Lung (tissue), 12 donors: ENCODE data around the gene PODXL. TPM values are rescaled to one million over a fixed set of nuclear protein-coding genes. Genes with fewer than 3 reads are reported as not detected.

Experiments
- ATAC-seq: fragments of 200-7000 bp; cut with Tn5 transposase; one replicate; pipeline ENCODE4 v1.9.1; 2020; ENCODE audit warnings: moderate number of reproducible peaks; ENCODE audit not compliant: insufficient read depth, low FRiP score
- DNase-seq, 3 donors: peaks; one replicate each; pipeline ENCODE4 v3.0.0-alpha.2; 2013 to 2017
- H3K27ac ChIP-seq, 2 donors: one replicate each; pipeline ENCODE4 v1.5.1; 2013; ENCODE audit warnings: mild to moderate bottlenecking in 2 of 2, moderate library complexity in 2 of 2, control low read depth in 1 of 2, inconsistent platforms in 1 of 2, low read depth in 1 of 2, low read length in 1 of 2
- H3K27me3 ChIP-seq, 3 donors: one replicate each; pipeline ENCODE4 v1.5.1; 2013; ENCODE audit warnings: low read length in 2 of 3; ENCODE audit not compliant: control insufficient read depth in 3 of 3, insufficient read depth in 3 of 3
- H3K36me3 ChIP-seq, 4 donors: one replicate each; pipeline ENCODE4 v1.5.1; 2013; ENCODE audit warnings: low read length in 4 of 4, mild to moderate bottlenecking in 1 of 4, moderate library complexity in 1 of 4; ENCODE audit not compliant: control insufficient read depth in 4 of 4, insufficient read depth in 4 of 4
- H3K4me1 ChIP-seq, 5 donors: one replicate each; pipeline ENCODE4 v1.5.1; 2013; ENCODE audit warnings: low read length in 5 of 5, mild to moderate bottlenecking in 2 of 5, moderate library complexity in 1 of 5; ENCODE audit not compliant: control insufficient read depth in 5 of 5, insufficient read depth in 5 of 5
- H3K4me3 ChIP-seq: one replicate; pipeline ENCODE4 v1.5.1; 2013; ENCODE audit warnings: mild to moderate bottlenecking, control low read depth, moderate library complexity
- H3K9ac ChIP-seq, 2 donors: one replicate each; pipeline ENCODE4 v1.5.1; 2013; ENCODE audit warnings: low read length in 2 of 2, control low read depth in 1 of 2; ENCODE audit not compliant: insufficient read depth in 1 of 2
- H3K9me3 ChIP-seq, 4 donors: one replicate each; pipeline ENCODE4 v1.5.1; 2013; ENCODE audit warnings: low read length in 3 of 4, mild to moderate bottlenecking in 1 of 4, moderate library complexity in 1 of 4; ENCODE audit not compliant: control insufficient read depth in 4 of 4, insufficient read depth in 3 of 4
- WGBS, 2 donors: extraction: QIAGEN DNeasy Blood & Tissue Kit; methylation state at CpG; one replicate each; pipeline ENCODE4 v1.1.7; 2013; 5-methylcytosine and 5-hydroxymethylcytosine counted together
- polyA plus RNA-seq, 2 donors: library from polyadenylated mRNA; stranded (reverse); fragments of 200-250 nt; gene quantifications; one replicate each; pipeline ENCODE4 v1.2.1, GENCODE V29; 2013
- total RNA-seq, 2 donors: library from RNA; depleted of rRNA in 1 of 2; stranded (reverse); fragments of >200 nt in 1 of 2; gene quantifications; one replicate each; pipeline ENCODE4 v1.2.1, GENCODE V29; 2014 to 2021
- TF ChIP-seq, protein P1 (sequence below): IDR thresholded peaks from 2 replicates; pipeline ENCODE4 v1.5.1; 2012; ENCODE audit warnings: mild to moderate bottlenecking; ENCODE audit errors: control extremely low read depth, extremely low read depth
- donor health status: control.
- donor health status: control.
- donor health status: Bipolar disorder and iron deficiency.
- donor health status: healthy.
- donor health status: DM: yes; HTN: yes; CAD: no.

The PODXL gene
- total and polyA plus RNA-seq, 4 donors, result 24.3 to 133 (median 57.6) TPM

DNA sequence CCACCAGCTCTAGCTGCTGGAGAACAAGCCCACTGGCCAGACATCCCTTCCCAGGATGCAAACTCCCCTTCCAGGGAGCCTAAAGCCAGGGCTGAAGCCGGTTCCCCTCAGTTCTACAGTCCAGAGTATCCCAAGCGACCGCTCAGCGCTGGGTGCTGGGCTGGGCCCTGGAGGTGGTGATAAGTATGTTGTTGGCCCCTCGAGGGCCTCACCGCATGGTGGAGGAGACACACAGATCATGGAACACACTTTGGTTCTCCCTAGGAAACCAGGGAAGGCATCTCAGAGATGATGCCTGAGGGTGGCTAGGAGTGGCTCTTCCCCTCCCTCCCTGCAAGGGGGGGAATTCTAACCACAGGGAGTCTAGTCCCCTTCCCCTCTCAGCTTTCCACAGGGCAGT, 4.4 kb downstream of the PODXL start:
- Histone ChIP-seq H3K9ac (no peak overlapping the region), H3K27me3 (peaks cover 0 to 16% (median 15%) of the 10 kb centered on the region in 3 donors), H3K4me1 (peaks cover 0 to 7% (median 0%) of the 10 kb centered on the region in 5 donors), H3K27ac (peak overlapping the region in 1 of 2 donors; percentile 50), H3K9me3 (no peaks in the 10 kb centered on the region), H3K4me3 (no peak overlapping the region), H3K36me3 (peaks cover 0 to 2% (median 0%) of the 10 kb centered on the region in 4 donors)
- no peak for ATAC-seq
- WGBS, 2 donors, result 84 to 90% methylated on average over 6 of the region's 6 CpGs
- no peak for DNase-seq
- TF ChIP-seq, protein P1, sequence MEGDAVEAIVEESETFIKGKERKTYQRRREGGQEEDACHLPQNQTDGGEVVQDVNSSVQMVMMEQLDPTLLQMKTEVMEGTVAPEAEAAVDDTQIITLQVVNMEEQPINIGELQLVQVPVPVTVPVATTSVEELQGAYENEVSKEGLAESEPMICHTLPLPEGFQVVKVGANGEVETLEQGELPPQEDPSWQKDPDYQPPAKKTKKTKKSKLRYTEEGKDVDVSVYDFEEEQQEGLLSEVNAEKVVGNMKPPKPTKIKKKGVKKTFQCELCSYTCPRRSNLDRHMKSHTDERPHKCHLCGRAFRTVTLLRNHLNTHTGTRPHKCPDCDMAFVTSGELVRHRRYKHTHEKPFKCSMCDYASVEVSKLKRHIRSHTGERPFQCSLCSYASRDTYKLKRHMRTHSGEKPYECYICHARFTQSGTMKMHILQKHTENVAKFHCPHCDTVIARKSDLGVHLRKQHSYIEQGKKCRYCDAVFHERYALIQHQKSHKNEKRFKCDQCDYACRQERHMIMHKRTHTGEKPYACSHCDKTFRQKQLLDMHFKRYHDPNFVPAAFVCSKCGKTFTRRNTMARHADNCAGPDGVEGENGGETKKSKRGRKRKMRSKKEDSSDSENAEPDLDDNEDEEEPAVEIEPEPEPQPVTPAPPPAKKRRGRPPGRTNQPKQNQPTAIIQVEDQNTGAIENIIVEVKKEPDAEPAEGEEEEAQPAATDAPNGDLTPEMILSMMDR, result no peak

DNA sequence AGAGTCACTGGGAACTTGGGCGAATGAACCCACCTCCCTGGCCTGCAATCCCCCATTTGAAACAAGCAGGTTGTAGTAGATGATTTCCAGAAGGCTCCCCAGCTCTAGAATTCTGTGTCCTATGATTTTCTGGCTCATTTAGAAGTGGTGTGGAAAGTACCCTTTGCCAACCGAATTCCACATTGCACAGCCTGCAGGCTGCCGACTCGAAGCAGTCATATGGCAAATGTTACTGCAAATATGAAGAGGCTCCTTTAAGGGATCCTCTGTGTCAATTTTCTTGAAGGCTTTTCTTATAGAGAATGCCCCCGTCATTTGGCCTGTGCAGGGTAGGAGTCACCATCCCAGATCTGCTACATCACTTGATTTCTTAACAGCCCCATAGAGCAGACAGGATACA, 5.6 kb downstream of the PODXL start:
- WGBS, 2 donors, result 71 to 78% methylated on average over 5 of the region's 5 CpGs
- Histone ChIP-seq H3K4me1 (peaks cover 0 to 4% (median 0%) of the 10 kb centered on the region in 5 donors), H3K9me3 (no peaks in the 10 kb centered on the region), H3K9ac (no peak overlapping the region), H3K27ac (peak overlapping the region in 1 of 2 donors; percentile 0), H3K27me3 (peaks cover 0 to 13% (median 12%) of the 10 kb centered on the region in 3 donors), H3K36me3 (peaks cover 0 to 2% (median 0%) of the 10 kb centered on the region in 4 donors), H3K4me3 (no peak overlapping the region)
- no peak for ATAC-seq
- TF ChIP-seq, protein P1, result no peak
- no peak for DNase-seq

DNA sequence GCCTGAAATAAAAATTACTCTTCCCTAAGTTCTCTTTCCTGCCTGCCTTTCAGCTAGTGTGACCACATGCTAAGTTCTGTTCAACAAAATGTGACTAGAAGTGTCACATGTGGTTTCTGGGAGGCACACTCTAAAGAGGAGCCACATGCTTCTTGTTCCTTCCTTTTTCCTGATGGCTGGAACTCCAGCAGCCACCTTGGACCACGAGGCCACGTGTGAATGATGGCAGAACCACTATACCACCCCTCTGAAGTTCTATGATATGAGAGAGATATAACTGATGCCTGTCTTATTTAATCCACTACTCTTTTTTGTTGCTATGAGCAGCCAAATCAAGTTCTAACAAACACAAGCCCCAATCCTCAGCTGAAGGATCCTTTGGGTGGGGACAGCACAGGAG, 8.1 kb downstream of the PODXL start:
- 63 to 70% methylated on average over 2 of the region's 2 CpGs for WGBS, 2 donors
- DNase-seq, result no peak
- H3K27ac ChIP-seq, result no peak overlapping the region
- H3K27me3 ChIP-seq, result no peaks in the 10 kb centered on the region
- no peak overlapping the region for H3K9ac ChIP-seq
- peaks cover 0 to 2% (median 0%) of the 10 kb centered on the region in 4 donors for H3K36me3 ChIP-seq
- ATAC-seq, result no peak
- TF ChIP-seq, protein P1, result no peak
- H3K4me1 ChIP-seq, result peaks cover 0 to 7% (median 0%) of the 10 kb centered on the region in 5 donors
- H3K9me3 ChIP-seq, result no peaks in the 10 kb centered on the region
- no peak overlapping the region for H3K4me3 ChIP-seq

DNA sequence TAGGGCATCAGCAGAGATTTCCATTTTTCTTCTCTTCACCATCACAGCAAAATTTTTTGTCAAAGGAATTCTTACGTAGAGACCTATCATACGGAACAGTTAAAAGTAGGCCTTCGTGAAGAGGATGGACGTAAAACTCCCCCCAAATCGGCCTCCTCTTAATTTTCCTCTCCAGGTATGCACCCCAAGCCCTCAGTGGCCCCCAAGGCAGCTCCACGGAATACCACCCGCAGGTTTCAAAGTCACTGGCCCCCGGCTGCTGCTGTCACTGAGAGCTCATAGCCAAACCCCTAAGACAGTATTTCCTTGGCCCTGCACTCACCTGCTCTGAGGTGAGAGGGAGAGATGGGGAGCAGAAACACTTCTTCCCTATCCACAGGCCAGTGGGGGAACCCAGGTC, 8.8 kb downstream of the PODXL start:
- peaks cover 0 to 2% (median 0%) of the 10 kb centered on the region in 4 donors for H3K36me3 ChIP-seq
- TF ChIP-seq, protein P1, result no peak
- ATAC-seq (no peak), DNase-seq (no peak)
- H3K4me1 ChIP-seq, result peaks cover 0 to 10% (median 0%) of the 10 kb centered on the region in 5 donors
- WGBS, 2 donors, result 91 to 93% methylated on average over 8 of the region's 8 CpGs
- no peak overlapping the region for H3K4me3 ChIP-seq
- H3K27ac ChIP-seq, result no peak overlapping the region
- no peak overlapping the region for H3K9ac ChIP-seq
- H3K9me3 ChIP-seq, result no peaks in the 10 kb centered on the region
- no peaks in the 10 kb centered on the region for H3K27me3 ChIP-seq
